Measurements from ENCODE around the gene MRI1.
"Not testable (repeated sequence)": the region's sequence is repeated elsewhere in the genome, so short reads cannot be mapped to it uniquely, and the experiment has no call there.

MRI1 gene

GRCh38 chr19:13762635-13763235, 1.6 kb upstream of the MRI1 start:
- DNase-seq: no peak

- no peak for DNase-seq
Observed at GRCh38 chr19:13763265-13763664, 1.1 kb upstream of the MRI1 start.

GRCh38 chr19:13764821-13765394, 586 bp downstream of the MRI1 start:
- no peak for DNase-seq

GRCh38 chr19:13765395-13766094, 1.2 kb downstream of the MRI1 start:
- DNase-seq: no peak

GRCh38 chr19:13766095-13766481, 1.8 kb downstream of the MRI1 start:
- no peak for DNase-seq

- no peak for DNase-seq
Observed at GRCh38 chr19:13768510-13768909, 4.2 kb downstream of the MRI1 start.

GRCh38 chr19:13770013-13770635, 5.8 kb downstream of the MRI1 start:
- DNase-seq: no peak

GRCh38 chr19:13774217-13775191, 10.2 kb downstream of the MRI1 start, which contains the start of gene C19orf53:
Gene C19orf53, plus strand, starts transcription at chr19:13774456. Its CDS starts 22 bp downstream, at chr19:13774478.
- peak; percentile 81 for DNase-seq

- DNase-seq: no peak
Observed at GRCh38 chr19:13778398-13778797, 14.1 kb downstream of the MRI1 start.

- DNase-seq: no peak
Observed at GRCh38 chr19:13778847-13779246, 14.5 kb downstream of the MRI1 start.

- DNase-seq: not testable (repeated sequence)
Observed at GRCh38 chr19:13779794-13780193, 15.5 kb downstream of the MRI1 start.

GRCh38 chr19:13781547-13781946, 17.2 kb downstream of the MRI1 start:
- DNase-seq: peak; percentile 7

- DNase-seq: no peak
Observed at GRCh38 chr19:13782537-13782936, 18.2 kb downstream of the MRI1 start.

- DNase-seq: no peak
Observed at GRCh38 chr19:13783565-13784500, 19.5 kb downstream of the MRI1 start.

GRCh38 chr19:13784731-13785452, 20.6 kb downstream of the MRI1 start:
- peak; percentile 40 for DNase-seq

- DNase-seq: no peak
Observed at GRCh38 chr19:13788991-13789390, 24.7 kb downstream of the MRI1 start.

- no peak for DNase-seq
Observed at GRCh38 chr19:13790354-13790753, 26.0 kb downstream of the MRI1 start.

- DNase-seq: not testable (repeated sequence)
Observed at GRCh38 chr19:13793317-13793716, 29.0 kb downstream of the MRI1 start.

GRCh38 chr19:13794398-13794756, 30.1 kb downstream of the MRI1 start:
- DNase-seq: peak; percentile 26

- DNase-seq: peak; percentile 98
Observed at GRCh38 chr19:13794757-13795589, 30.7 kb downstream of the MRI1 start, which contains the start of gene ZSWIM4. Gene ZSWIM4, plus strand, starts transcription at chr19:13795443. Its CDS starts 206 bp downstream, at chr19:13795649.

Data from NCI-H446 treated with DMSO at 0.1 percent for 48 hours (cell line).